Mesendoderm (in vitro differentiated cells): ENCODE data around the gene ADCY3.

ENCODE experiments used
- DNase-seq: peaks from one replicate; pipeline ENCODE4 v3.0.0; 2013
- H2AK5ac ChIP-seq: 2 replicates; pipeline ENCODE4 v1.6.1; 2013; ENCODE audit warnings: low read length, inconsistent platforms
- H2BK120ac ChIP-seq: 2 replicates; pipeline ENCODE4 v1.6.1; 2013; ENCODE audit warnings: low read depth, mild to moderate bottlenecking, low read length, moderate library complexity, mixed read lengths
- H2BK15ac ChIP-seq: replicated peaks from 2 replicates; pipeline ENCODE4 v1.6.1; 2013; ENCODE audit warnings: low read depth, mild to moderate bottlenecking, moderate library complexity
- H2BK5ac ChIP-seq: 2 replicates; pipeline ENCODE4 v1.6.1; 2013; ENCODE audit warnings: low read length, inconsistent platforms
- H3K18ac ChIP-seq: 2 replicates; pipeline ENCODE4 v1.6.1; 2013; ENCODE audit warnings: mild to moderate bottlenecking, low read length, mixed read lengths
- H3K23ac ChIP-seq: one replicate; pipeline ENCODE4 v1.6.1; 2013; ENCODE audit warnings: low read length
- H3K27ac ChIP-seq: 2 replicates; pipeline ENCODE4 v1.5.1; 2013; ENCODE audit warnings: low read depth, mild to moderate bottlenecking, inconsistent platforms, low read length, moderate library complexity
- H3K27me3 ChIP-seq: 2 replicates; pipeline ENCODE4 v1.6.1; 2013; ENCODE audit warnings: low read length, control low read depth, mild to moderate bottlenecking, inconsistent platforms; ENCODE audit not compliant: insufficient read depth, poor library complexity
- H3K36me3 ChIP-seq: 2 replicates; pipeline ENCODE4 v1.6.1; 2013; ENCODE audit warnings: low read length, inconsistent platforms; ENCODE audit not compliant: control insufficient read depth, insufficient read depth
- H3K4ac ChIP-seq: one replicate; pipeline ENCODE4 v1.6.1; 2013; ENCODE audit warnings: low read depth, mild to moderate bottlenecking, low read length, moderate library complexity
- H3K4me1 ChIP-seq: 2 replicates; pipeline ENCODE4 v1.6.1; 2013; ENCODE audit warnings: low read depth, low read length, inconsistent platforms; ENCODE audit not compliant: control insufficient read depth
- H3K4me2 ChIP-seq: 2 replicates; pipeline ENCODE4 v1.6.1; 2013; ENCODE audit warnings: low read length
- H3K4me3 ChIP-seq: 2 replicates; pipeline ENCODE4 v1.5.1; 2013; ENCODE audit warnings: mild to moderate bottlenecking, low read length
- H3K56ac ChIP-seq: one replicate; pipeline ENCODE4 v1.6.1; 2013; ENCODE audit warnings: low read length
- H3K79me1 ChIP-seq: 2 replicates; pipeline ENCODE4 v1.6.1; 2013; ENCODE audit warnings: low read length, inconsistent platforms
- H3K79me2 ChIP-seq: 2 replicates; pipeline ENCODE4 v1.6.1; 2013; ENCODE audit warnings: mild to moderate bottlenecking, low read length; ENCODE audit not compliant: control insufficient read depth, insufficient read depth
- H3K9ac ChIP-seq: 2 replicates; pipeline ENCODE4 v1.6.1; 2013; ENCODE audit warnings: low read length, inconsistent platforms
- H4K5ac ChIP-seq: one replicate; pipeline ENCODE4 v1.6.1; 2013; ENCODE audit warnings: low read length
- H4K8ac ChIP-seq: one replicate; pipeline ENCODE4 v1.6.1; 2013; ENCODE audit warnings: low read depth, mild to moderate bottlenecking, control low read depth, low read length, moderate library complexity
- WGBS: extraction: QIAGEN DNeasy Blood & Tissue Kit; methylation state at CpG from one replicate; pipeline ENCODE4 v1.1.7; 2013; ENCODE audit warnings: low lambda C conversion rate, missing lambda C conversion rate; ENCODE audit not compliant: insufficient coverage; ENCODE audit errors: extremely low coverage; 5-methylcytosine and 5-hydroxymethylcytosine counted together

The ADCY3 gene

GRCh38 chr2:24855022-24855622, 64.9 kb downstream of the ADCY3 start:
- Histone ChIP-seq H2BK15ac (no peak overlapping the region), H3K4ac (no peak overlapping the region), H3K23ac (no peak overlapping the region), H3K4me3 (no peak overlapping the region), H3K4me1 (peaks cover 2% of the 10 kb centered on the region), H2BK5ac (no peak overlapping the region), H3K79me2 (no peaks in the 10 kb centered on the region), H4K8ac (no peak overlapping the region), H2BK120ac (no peak overlapping the region), H3K18ac (no peak overlapping the region), H2AK5ac (no peak overlapping the region), H3K4me2 (no peak overlapping the region), H3K27me3 (no peaks in the 10 kb centered on the region), H3K36me3 (peaks cover 2% of the 10 kb centered on the region), H3K79me1 (no peaks in the 10 kb centered on the region), H3K56ac (no peak overlapping the region), H3K27ac (no peak overlapping the region), H3K9ac (no peak overlapping the region), H4K5ac (no peak overlapping the region)
- no peak for DNase-seq
- WGBS, result no CpG with 5 or more reads among the region's 8 CpGs

GRCh38 chr2:24853996-24854395, 66.0 kb downstream of the ADCY3 start:
- H3K79me1 ChIP-seq, result no peaks in the 10 kb centered on the region
- no peak overlapping the region for H2BK15ac ChIP-seq
- no peak overlapping the region for H3K4me2 ChIP-seq
- H3K56ac ChIP-seq, result no peak overlapping the region
- H3K4ac ChIP-seq, result no peak overlapping the region
- H4K8ac ChIP-seq, result no peak overlapping the region
- H2AK5ac ChIP-seq, result no peak overlapping the region
- H3K4me1 ChIP-seq, result peaks cover 2% of the 10 kb centered on the region
- no peak overlapping the region for H3K23ac ChIP-seq
- no peak overlapping the region for H3K18ac ChIP-seq
- H3K9ac ChIP-seq, result no peak overlapping the region
- H3K36me3 ChIP-seq, result peaks cover 2% of the 10 kb centered on the region
- WGBS, result no CpG with 5 or more reads among the region's 3 CpGs
- no peak overlapping the region for H2BK120ac ChIP-seq
- H3K27ac ChIP-seq, result no peak overlapping the region
- H3K4me3 ChIP-seq, result no peak overlapping the region
- no peak overlapping the region for H4K5ac ChIP-seq
- H3K79me2 ChIP-seq, result no peaks in the 10 kb centered on the region
- no peaks in the 10 kb centered on the region for H3K27me3 ChIP-seq
- no peak overlapping the region for H2BK5ac ChIP-seq
- DNase-seq, result no peak

GRCh38 chr2:24853046-24853445, 67.0 kb downstream of the ADCY3 start:
- H3K36me3 ChIP-seq, result peaks cover 2% of the 10 kb centered on the region
- no peak overlapping the region for H4K8ac ChIP-seq
- H4K5ac ChIP-seq, result no peak overlapping the region
- no peak overlapping the region for H3K9ac ChIP-seq
- WGBS, result no CpG with 5 or more reads among the region's 9 CpGs
- H3K4me3 ChIP-seq, result no peak overlapping the region
- H2BK120ac ChIP-seq, result no peak overlapping the region
- no peak overlapping the region for H2AK5ac ChIP-seq
- H3K56ac ChIP-seq, result no peak overlapping the region
- peaks cover 2% of the 10 kb centered on the region for H3K4me1 ChIP-seq
- no peak overlapping the region for H3K27ac ChIP-seq
- H3K79me2 ChIP-seq, result no peaks in the 10 kb centered on the region
- no peak overlapping the region for H3K4me2 ChIP-seq
- H2BK5ac ChIP-seq, result no peak overlapping the region
- no peak for DNase-seq
- no peaks in the 10 kb centered on the region for H3K79me1 ChIP-seq
- no peak overlapping the region for H2BK15ac ChIP-seq
- no peaks in the 10 kb centered on the region for H3K27me3 ChIP-seq
- H3K4ac ChIP-seq, result no peak overlapping the region
- no peak overlapping the region for H3K23ac ChIP-seq
- H3K18ac ChIP-seq, result no peak overlapping the region

- Histone ChIP-seq H3K4me3 (no peak overlapping the region), H2BK5ac (no peak overlapping the region), H3K27ac (no peak overlapping the region), H3K4me2 (no peak overlapping the region), H2BK120ac (no peak overlapping the region), H3K4ac (no peak overlapping the region), H3K18ac (no peak overlapping the region), H4K8ac (no peak overlapping the region), H3K4me1 (peaks cover 2% of the 10 kb centered on the region), H3K9ac (no peak overlapping the region), H4K5ac (no peak overlapping the region), H3K36me3 (peaks cover 2% of the 10 kb centered on the region), H3K56ac (no peak overlapping the region), H3K23ac (no peak overlapping the region), H2BK15ac (no peak overlapping the region), H2AK5ac (no peak overlapping the region), H3K79me1 (no peaks in the 10 kb centered on the region), H3K27me3 (no peaks in the 10 kb centered on the region), H3K79me2 (no peaks in the 10 kb centered on the region)
- WGBS, result no CpG with 5 or more reads among the region's 23 CpGs
- DNase-seq, result no peak
Observed at GRCh38 chr2:24852431-24853020, 67.5 kb downstream of the ADCY3 start.

GRCh38 chr2:24852026-24852425, 68.0 kb downstream of the ADCY3 start:
- H2AK5ac ChIP-seq, result no peak overlapping the region
- no peak overlapping the region for H2BK120ac ChIP-seq
- no peaks in the 10 kb centered on the region for H3K79me1 ChIP-seq
- H3K23ac ChIP-seq, result no peak overlapping the region
- H3K9ac ChIP-seq, result no peak overlapping the region
- no peak overlapping the region for H3K4me2 ChIP-seq
- H2BK5ac ChIP-seq, result no peak overlapping the region
- no peak overlapping the region for H2BK15ac ChIP-seq
- no peaks in the 10 kb centered on the region for H3K27me3 ChIP-seq
- H4K8ac ChIP-seq, result no peak overlapping the region
- WGBS, result no CpG with 5 or more reads among the region's 13 CpGs
- no peaks in the 10 kb centered on the region for H3K79me2 ChIP-seq
- H3K4ac ChIP-seq, result no peak overlapping the region
- H3K18ac ChIP-seq, result no peak overlapping the region
- H3K4me3 ChIP-seq, result no peak overlapping the region
- H3K36me3 ChIP-seq, result peaks cover 2% of the 10 kb centered on the region
- DNase-seq, result no peak
- H3K4me1 ChIP-seq, result peaks cover 2% of the 10 kb centered on the region
- H3K27ac ChIP-seq, result no peak overlapping the region
- H3K56ac ChIP-seq, result no peak overlapping the region
- H4K5ac ChIP-seq, result no peak overlapping the region

DNA sequence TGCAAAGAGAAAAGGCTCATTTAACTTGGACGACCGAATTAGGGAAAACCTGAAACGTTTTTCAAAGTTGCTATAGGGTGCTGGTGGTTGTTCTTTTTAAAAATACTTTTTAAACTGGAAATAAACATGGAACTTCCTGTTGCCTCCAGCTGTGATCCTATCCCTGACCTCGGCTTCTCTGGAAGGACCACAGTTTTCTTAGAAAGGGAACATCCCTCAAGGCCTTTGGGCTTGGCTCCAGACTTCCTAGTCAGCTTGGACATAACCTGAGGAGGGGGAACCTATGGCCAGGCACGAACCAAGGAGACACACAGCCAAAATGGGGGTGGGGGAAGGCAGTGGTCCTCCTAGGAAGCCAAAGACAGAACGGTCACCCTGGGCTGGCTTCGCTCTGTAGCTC, 69.1 kb downstream of the ADCY3 start:
- Histone ChIP-seq H4K8ac (no peak overlapping the region), H4K5ac (no peak overlapping the region), H3K9ac (no peak overlapping the region), H3K4me1 (peaks cover under 1% of the 10 kb centered on the region), H3K36me3 (peaks cover 2% of the 10 kb centered on the region), H3K4me3 (no peak overlapping the region), H2BK15ac (no peak overlapping the region), H3K4me2 (no peak overlapping the region), H3K27me3 (no peaks in the 10 kb centered on the region), H3K79me1 (no peaks in the 10 kb centered on the region), H2AK5ac (no peak overlapping the region), H2BK120ac (no peak overlapping the region), H2BK5ac (no peak overlapping the region), H3K27ac (no peak overlapping the region), H3K23ac (no peak overlapping the region), H3K4ac (no peak overlapping the region), H3K56ac (no peak overlapping the region), H3K18ac (no peak overlapping the region), H3K79me2 (no peaks in the 10 kb centered on the region)
- DNase-seq, result no peak
- WGBS, result no CpG with 5 or more reads among the region's 7 CpGs
